ENCODE measurements around the gene NPPA. TPM values are rescaled to one million over a fixed set of nuclear protein-coding genes. Genes with fewer than 3 reads are reported as not detected.

NPPA gene
- total and polyA plus RNA-seq, 9 of the 15 experiments (the other 6 are each of a cell fraction or from before 2014, with no cell fraction given), result not detected

DNA sequence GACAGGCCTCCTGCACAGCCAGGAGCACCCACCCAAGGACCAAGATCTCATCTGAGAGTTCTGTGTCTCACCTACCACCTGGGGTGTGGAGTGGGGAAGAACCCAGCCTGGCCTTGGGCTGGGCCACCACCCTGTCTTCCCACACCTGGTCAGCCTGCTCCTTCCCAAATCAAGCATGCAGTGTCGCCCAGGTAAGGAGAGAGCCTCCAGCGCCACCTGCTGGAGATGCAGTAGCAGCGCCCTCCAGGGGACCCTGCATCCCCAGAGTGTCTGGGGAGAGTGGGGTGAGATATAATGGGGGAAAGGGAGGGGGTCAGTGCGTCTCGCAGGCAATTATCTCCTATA, 46.3 kb upstream of the NPPA start (continued):
- TF ChIP-seq, protein P1, sequence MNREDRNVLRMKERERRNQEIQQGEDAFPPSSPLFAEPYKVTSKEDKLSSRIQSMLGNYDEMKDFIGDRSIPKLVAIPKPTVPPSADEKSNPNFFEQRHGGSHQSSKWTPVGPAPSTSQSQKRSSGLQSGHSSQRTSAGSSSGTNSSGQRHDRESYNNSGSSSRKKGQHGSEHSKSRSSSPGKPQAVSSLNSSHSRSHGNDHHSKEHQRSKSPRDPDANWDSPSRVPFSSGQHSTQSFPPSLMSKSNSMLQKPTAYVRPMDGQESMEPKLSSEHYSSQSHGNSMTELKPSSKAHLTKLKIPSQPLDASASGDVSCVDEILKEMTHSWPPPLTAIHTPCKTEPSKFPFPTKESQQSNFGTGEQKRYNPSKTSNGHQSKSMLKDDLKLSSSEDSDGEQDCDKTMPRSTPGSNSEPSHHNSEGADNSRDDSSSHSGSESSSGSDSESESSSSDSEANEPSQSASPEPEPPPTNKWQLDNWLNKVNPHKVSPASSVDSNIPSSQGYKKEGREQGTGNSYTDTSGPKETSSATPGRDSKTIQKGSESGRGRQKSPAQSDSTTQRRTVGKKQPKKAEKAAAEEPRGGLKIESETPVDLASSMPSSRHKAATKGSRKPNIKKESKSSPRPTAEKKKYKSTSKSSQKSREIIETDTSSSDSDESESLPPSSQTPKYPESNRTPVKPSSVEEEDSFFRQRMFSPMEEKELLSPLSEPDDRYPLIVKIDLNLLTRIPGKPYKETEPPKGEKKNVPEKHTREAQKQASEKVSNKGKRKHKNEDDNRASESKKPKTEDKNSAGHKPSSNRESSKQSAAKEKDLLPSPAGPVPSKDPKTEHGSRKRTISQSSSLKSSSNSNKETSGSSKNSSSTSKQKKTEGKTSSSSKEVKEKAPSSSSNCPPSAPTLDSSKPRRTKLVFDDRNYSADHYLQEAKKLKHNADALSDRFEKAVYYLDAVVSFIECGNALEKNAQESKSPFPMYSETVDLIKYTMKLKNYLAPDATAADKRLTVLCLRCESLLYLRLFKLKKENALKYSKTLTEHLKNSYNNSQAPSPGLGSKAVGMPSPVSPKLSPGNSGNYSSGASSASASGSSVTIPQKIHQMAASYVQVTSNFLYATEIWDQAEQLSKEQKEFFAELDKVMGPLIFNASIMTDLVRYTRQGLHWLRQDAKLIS (CRISPR knock-in tag; IDR thresholded peaks at IDR 0.05), result 0 out of 2 replicates have a peak, but pooled peaks have one; percentile 1
- TF ChIP-seq PHB (CRISPR knock-in tag; IDR thresholded peaks at IDR 0.05), result no peak
- TF ChIP-seq ZNF384 (IDR thresholded peaks at IDR 0.05; ENCODE audit: low read depth, low read length), result no peak
- TF ChIP-seq, protein P2, sequence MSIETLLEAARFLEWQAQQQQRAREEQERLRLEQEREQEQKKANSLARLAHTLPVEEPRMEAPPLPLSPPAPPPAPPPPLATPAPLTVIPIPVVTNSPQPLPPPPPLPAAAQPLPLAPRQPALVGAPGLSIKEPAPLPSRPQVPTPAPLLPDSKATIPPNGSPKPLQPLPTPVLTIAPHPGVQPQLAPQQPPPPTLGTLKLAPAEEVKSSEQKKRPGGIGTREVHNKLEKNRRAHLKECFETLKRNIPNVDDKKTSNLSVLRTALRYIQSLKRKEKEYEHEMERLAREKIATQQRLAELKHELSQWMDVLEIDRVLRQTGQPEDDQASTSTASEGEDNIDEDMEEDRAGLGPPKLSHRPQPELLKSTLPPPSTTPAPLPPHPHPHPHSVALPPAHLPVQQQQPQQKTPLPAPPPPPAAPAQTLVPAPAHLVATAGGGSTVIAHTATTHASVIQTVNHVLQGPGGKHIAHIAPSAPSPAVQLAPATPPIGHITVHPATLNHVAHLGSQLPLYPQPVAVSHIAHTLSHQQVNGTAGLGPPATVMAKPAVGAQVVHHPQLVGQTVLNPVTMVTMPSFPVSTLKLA (conservative IDR thresholded peaks at IDR 0.05), result 0 out of 4 replicates have a peak, but pooled peaks of 1 of the 2 experiments have one; percentile 34
- TF ChIP-seq, protein P3, sequence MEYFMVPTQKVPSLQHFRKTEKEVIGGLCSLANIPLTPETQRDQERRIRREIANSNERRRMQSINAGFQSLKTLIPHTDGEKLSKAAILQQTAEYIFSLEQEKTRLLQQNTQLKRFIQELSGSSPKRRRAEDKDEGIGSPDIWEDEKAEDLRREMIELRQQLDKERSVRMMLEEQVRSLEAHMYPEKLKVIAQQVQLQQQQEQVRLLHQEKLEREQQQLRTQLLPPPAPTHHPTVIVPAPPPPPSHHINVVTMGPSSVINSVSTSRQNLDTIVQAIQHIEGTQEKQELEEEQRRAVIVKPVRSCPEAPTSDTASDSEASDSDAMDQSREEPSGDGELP (CRISPR knock-in tag; IDR thresholded peaks at IDR 0.05; ENCODE audit: borderline replicate concordance), result peak; percentile 34; the same call in 1 of the 2 replicates
- no peak for TF ChIP-seq CBFA2T3 (IDR thresholded peaks at IDR 0.05)
- TF ChIP-seq, protein P4, sequence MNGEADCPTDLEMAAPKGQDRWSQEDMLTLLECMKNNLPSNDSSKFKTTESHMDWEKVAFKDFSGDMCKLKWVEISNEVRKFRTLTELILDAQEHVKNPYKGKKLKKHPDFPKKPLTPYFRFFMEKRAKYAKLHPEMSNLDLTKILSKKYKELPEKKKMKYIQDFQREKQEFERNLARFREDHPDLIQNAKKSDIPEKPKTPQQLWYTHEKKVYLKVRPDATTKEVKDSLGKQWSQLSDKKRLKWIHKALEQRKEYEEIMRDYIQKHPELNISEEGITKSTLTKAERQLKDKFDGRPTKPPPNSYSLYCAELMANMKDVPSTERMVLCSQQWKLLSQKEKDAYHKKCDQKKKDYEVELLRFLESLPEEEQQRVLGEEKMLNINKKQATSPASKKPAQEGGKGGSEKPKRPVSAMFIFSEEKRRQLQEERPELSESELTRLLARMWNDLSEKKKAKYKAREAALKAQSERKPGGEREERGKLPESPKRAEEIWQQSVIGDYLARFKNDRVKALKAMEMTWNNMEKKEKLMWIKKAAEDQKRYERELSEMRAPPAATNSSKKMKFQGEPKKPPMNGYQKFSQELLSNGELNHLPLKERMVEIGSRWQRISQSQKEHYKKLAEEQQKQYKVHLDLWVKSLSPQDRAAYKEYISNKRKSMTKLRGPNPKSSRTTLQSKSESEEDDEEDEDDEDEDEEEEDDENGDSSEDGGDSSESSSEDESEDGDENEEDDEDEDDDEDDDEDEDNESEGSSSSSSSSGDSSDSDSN (IDR thresholded peaks at IDR 0.05; ENCODE audit: borderline replicate concordance in 1 of 2, low read depth in 2 of 2, low read length in 2 of 2), result 0 out of 4 replicates have a peak, but pooled peaks of 1 of the 2 experiments have one; percentile 25
- TF ChIP-seq LCOR (CRISPR knock-in tag; IDR thresholded peaks at IDR 0.05), result peak; percentile 35; the same call in 1 of the 2 replicates
- no peak for TF ChIP-seq PHF20 (IDR thresholded peaks at IDR 0.05; ENCODE audit: partially characterized antibody)
- no peak for TF ChIP-seq SLC30A9 (CRISPR knock-in tag; IDR thresholded peaks at IDR 0.05)
- TF ChIP-seq GABPB2 (CRISPR knock-in tag; conservative IDR thresholded peaks at IDR 0.05), result 0 out of 2 replicates have a peak, but pooled peaks have one; percentile 60
- TF ChIP-seq ZNF778 (CRISPR knock-in tag; IDR thresholded peaks at IDR 0.05), result no peak
- TF ChIP-seq MTA3 (IDR thresholded peaks at IDR 0.05; ENCODE audit: borderline replicate concordance), result peak; percentile 27; the same call in 1 of the 2 replicates
- TF ChIP-seq NCOA1 (IDR thresholded peaks at IDR 0.05; ENCODE audit: low read depth), result no peak
- peak; percentile 24; the same call in 1 of the 2 replicates for TF ChIP-seq TCF3 (CRISPR knock-in tag; IDR thresholded peaks at IDR 0.05)
- TF ChIP-seq CTBP1 (IDR thresholded peaks at IDR 0.05; ENCODE audit: borderline replicate concordance), result peak; percentile 76; the same call in 1 of the 2 replicates
- TF ChIP-seq ZBTB7A (IDR thresholded peaks at IDR 0.05; ENCODE audit: borderline replicate concordance, control insufficient read depth, low read depth, low read length), result peak; percentile 62; the same call in 1 of the 2 replicates
- TF ChIP-seq, protein P5, sequence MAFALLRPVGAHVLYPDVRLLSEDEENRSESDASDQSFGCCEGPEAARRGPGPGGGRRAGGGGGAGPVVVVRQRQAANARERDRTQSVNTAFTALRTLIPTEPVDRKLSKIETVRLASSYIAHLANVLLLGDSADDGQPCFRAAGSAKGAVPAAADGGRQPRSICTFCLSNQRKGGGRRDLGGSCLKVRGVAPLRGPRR (CRISPR knock-in tag; IDR thresholded peaks at IDR 0.05), result no peak; the same call in 1 of the 2 replicates
- TF ChIP-seq CC2D1A (IDR thresholded peaks at IDR 0.05), result peak; percentile 82
- peak; percentile 92 for TF ChIP-seq RBM39 (optimal IDR thresholded peaks at IDR 0.05; ENCODE audit: low read depth, low read length)
- peak; percentile 28; the same call in 1 of the 2 replicates for TF ChIP-seq BHLHE40 (IDR thresholded peaks at IDR 0.05; ENCODE audit: low read length)

All from K562 (cell line).